GM21381 (cell line): ENCODE data around the gene DVL2.

Experiments used
- ATAC-seq: cut with Tn5 transposase; IDR thresholded peaks from one replicate; pipeline ENCODE4 v1.9.1; 2021; ENCODE audit warnings: mild to moderate bottlenecking, moderate library complexity; ENCODE audit not compliant: unreplicated experiment

DVL2 gene

DNA sequence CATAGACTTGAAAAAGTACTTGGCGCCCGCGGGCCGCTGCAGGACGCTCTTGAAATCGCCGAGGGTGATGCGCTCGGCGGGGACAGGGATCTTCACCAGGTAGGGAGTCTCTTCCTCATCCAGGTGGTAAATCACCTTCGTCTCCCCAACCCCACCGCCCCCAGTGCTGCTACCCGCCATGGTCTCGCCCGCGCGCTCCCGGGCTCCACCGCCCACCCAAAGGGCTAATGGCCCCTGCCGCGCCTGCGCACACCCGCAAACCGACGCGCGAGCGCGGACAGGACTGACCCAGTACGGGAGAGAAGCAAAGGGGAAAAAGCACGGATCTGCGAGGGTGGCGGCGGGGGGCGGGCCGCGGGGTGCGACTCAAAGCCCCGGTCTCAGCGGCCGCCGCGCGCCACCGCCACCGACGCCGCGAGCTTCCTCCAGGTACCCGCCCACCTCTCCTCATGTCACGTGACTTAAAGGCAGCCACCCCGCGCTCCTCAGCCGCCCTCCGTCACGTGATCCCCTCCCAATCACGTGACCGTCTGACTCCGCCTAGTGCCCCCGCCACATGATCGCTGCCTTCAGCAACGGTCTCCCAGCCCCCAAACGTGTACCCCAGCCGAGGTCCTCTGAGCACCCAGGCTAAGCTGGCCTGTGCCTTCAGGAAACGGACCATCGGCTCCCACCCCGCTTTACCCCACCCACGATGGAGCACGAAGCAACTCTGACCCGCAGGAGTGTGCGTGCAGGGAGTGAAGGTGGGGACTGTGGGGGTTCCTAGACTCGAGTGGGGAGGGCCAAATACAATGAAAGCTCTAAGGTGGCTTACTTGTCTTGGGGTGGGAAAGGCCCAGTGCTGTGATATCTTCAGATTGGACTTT, at the start of gene DVL2:
DVL2 (minus strand) TSS at position 435 of the 869 bp plus-strand sequence; CDS start at position 180, 255 bp downstream.
- ATAC-seq: peak; percentile 63

DNA sequence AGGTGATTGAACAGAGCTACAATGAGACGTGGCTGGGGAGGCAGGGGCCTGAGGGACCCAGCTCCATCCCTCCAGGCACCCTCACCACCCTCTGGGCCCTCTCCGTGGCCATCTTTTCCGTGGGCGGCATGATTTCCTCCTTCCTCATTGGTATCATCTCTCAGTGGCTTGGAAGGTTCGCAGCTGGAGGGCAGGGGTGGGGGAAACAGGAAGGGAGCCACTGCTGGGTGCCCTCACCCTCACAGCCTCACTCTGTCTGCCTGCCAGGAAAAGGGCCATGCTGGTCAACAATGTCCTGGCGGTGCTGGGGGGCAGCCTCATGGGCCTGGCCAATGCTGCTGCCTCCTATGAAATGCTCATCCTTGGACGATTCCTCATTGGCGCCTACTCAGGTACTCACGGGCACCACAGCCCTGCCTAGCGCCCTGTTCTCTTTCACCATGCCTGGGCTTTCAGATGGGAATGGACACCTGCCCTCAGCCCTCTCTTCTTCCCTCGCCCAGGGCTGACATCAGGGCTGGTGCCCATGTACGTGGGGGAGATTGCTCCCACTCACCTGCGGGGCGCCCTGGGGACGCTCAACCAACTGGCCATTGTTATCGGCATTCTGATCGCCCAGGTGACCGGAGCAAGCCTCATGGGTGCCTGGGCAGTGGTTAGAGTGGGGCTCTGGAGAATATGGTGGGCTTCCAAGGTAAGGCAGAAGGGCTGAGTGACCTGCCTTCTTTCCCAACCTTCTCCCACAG, 49.3 kb upstream of the DVL2 start:
- no peak for ATAC-seq

DNA sequence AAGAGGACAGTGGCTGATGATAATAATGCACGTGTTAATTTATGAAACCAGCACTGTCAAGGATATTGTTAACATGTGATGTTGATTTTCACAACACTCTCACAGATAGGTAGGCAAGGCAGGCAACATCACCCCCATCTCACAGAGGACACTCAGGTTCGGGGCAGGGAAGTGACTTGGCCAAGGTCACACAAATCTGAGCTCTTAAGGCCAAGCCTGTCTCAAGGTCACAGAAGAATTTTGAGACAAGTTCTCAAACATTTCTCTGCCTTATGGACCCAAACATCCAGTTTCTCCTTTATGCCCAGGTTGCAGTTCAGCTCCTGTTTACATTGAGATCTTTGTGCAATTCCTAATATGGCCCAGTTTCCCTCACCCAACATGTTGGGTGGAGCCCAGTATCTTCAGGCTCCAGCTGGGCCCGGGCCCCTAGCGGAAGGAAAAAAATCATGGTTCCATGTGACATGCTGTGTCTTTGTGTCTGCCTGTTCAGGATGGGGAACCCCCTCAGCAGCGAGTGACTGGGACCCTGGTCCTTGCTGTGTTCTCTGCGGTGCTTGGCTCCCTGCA, 48.5 kb upstream of the DVL2 start:
- no peak for ATAC-seq

DNA sequence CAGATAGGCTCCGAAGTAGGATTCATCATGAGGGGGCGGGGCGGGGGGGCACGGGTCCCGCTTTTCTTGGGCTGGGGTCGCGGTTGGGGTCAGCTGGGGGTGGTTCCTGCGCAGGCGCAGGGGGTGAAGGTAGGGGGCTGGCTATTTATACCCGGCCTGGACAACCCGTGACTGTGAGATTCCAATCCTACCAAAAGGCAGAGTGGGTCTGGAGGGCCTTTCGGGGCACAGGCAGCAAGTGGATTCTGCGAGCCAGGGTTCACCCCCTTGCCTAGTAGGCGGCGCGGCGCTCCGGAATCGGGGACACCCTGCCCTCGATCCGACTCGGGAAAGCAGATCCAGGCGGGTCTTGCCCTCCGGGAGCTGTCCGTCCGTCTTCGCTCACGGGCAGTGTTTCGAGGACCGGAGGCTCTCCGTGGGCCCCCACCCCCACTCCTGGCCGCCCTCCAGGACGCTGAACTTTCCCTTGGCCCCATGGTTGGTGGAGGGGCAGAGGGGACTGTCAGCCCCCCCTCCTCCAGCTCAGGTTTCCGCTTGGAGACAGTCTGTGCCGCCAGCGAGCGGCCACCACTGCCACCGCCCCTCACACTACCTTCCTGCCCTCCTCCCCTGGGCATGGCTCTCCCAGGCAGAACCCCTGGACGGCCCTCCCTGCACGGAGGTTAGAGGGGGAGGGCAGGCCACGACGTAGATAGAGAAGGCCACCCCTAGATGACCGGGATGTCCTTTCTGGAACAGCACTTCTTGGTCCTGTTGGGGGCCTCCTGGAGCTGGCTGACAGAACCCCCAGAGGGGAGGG, 47.8 kb upstream of the DVL2 start:
- ATAC-seq: no peak

DNA sequence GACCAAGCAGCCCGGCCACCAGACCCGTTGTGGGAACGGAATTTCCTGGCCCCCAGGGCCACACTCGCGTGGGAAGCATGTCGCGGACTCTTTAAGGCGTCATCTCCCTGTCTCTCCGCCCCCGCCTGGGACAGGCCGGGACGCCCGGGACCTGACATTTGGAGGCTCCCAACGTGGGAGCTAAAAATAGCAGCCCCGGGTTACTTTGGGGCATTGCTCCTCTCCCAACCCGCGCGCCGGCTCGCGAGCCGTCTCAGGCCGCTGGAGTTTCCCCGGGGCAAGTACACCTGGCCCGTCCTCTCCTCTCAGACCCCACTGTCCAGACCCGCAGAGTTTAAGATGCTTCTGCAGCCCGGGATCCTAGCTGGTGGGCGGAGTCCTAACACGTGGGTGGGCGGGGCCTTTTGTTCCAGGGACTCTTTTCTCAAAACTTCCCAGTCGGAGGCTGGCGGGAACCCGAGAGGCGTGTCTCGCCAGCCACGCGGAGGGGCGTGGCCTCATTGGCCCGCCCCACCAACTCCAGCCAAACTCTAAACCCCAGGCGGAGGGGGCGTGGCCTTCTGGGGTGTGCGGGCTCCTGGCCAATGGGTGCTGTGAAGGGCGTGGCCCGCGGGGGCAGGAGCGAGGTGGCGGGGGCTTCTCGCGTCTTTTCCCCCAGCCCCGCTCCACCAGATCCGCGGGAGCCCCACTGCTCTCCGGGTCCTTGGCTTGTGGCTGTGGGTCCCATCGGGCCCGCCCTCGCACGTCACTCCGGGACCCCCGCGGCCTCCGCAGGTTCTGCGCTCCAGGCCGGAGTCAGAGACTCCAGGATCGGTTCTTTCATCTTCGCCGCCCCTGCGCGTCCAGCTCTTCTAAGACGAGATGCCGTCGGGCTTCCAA, 47.0 kb upstream of the DVL2 start, which contains the start of gene SLC2A4:
SLC2A4 (plus strand) TSS at position 645 of the 879 bp plus-strand sequence; CDS start at position 862, 217 bp downstream.
- peak; percentile 63 for ATAC-seq

DNA sequence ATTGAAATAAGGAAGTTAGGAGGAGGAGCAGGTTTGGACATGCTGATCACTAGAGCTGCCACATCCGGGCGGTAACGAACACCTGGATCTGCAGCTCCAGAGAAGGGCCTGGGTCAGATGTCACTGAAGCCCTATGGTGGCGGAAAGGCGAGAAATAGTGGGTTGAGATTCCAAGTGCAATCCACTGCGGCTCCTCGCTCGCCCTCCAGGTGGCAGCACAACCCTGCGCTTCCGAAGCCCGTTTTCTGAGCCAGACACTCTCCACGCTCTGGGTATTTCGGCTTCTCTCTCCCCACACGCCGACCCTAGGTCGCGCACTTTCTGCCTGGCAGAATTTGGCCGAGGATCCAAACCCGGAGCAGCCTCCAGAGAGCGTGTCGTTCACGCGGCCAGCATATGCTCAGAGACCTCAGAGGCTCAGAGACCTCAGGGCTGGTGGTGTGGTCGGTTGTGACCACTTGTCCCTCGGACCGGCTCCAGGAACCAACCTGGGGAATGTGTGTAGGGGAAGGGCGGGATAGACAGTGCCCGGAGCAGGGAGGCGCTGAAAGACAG, 46.3 kb upstream of the DVL2 start:
- ATAC-seq: peak; percentile 40

DNA sequence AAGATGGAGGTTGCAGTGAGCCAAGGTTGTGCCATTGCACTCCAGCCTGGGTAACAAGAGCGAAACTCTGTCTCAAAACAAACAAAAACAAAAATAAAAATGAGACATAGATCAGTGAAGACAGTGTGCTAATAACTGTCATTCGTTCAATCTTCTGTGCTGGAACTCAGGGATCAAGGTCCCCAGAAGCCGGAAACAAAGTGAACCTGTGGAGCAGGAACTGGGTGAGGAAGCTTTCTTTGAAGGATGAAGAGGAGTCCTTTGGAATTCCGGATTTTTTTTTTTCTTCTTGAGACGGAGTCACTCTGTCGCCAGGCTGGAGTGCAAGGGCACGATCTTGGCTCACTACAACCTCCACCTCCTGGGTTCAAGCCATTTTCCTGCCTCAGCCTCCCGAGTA, 45.1 kb upstream of the DVL2 start:
- no peak for ATAC-seq

DNA sequence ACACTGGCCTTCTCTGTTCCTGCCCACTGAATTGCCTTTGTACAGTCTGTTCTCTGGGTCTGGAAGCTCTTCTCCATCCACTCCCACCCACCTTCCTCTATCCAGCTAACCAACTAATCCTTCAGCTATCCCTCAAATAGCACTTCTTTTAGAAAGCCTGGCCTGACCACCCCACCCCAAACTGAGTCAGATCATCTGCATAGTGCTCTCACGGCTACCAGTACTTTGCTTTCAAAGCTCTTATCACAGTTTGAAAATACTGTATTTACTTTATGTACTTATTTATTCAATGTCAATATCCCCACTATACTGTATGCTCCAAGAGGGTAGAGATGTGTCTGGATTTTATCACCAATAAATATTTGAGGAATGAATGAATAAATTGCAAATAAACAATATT, 32.5 kb upstream of the DVL2 start:
- ATAC-seq: no peak

DNA sequence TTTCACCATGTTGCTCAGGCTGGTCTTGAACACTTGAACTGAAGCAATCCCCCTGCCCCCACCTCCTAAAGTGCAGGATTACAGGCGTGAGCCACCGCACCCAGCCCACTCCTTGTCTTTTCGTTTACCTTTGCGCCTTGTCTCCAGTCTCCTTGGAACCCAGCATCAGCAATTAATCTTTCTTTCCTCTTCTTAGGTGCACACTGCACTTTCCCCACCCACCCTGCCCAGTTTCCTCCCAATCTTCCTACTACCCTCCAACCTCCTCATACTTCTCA, 29.4 kb upstream of the DVL2 start:
- ATAC-seq: no peak

DNA sequence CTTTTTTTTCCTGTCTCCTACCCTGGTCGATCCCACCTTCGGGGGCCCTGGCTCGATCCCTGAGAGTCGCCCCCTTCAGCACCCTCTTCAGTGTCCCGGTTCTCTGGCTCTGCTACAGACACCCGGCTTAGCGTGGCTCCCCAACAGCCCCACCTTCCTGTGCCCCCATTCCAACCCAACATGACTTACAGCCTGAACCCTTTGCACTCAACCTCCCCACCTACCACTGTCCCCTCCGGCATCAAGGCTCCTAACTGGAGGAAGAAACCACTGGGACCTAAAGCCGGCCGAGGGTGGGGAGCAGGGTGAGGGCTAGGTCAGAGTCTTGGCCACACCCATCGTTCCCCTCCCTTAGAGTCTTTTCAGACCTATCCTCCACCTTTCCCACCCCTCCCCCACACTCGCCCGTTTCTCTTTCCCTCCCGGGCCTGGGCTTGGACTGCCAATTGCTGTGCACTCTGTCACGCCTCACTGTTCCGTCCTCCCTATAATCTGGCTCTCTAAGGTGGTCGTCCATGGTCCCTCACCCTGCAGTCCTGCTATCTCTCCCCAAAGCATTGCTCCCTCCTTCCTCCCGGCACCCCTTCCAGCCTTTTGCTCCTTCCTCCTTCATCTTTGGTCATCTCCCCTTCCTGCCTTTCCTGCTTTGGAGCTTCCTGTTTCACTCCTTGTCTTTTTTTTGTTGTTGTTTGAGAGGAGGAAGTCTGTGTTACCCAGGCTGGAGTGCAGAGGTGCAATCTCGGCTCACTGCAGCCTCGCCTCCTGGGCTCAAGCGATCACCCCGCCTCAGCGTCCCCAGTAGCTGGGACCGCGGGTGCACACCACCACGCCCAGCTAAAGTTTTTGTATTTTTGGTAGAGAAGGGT, 28.9 kb upstream of the DVL2 start:
- no peak for ATAC-seq

DNA sequence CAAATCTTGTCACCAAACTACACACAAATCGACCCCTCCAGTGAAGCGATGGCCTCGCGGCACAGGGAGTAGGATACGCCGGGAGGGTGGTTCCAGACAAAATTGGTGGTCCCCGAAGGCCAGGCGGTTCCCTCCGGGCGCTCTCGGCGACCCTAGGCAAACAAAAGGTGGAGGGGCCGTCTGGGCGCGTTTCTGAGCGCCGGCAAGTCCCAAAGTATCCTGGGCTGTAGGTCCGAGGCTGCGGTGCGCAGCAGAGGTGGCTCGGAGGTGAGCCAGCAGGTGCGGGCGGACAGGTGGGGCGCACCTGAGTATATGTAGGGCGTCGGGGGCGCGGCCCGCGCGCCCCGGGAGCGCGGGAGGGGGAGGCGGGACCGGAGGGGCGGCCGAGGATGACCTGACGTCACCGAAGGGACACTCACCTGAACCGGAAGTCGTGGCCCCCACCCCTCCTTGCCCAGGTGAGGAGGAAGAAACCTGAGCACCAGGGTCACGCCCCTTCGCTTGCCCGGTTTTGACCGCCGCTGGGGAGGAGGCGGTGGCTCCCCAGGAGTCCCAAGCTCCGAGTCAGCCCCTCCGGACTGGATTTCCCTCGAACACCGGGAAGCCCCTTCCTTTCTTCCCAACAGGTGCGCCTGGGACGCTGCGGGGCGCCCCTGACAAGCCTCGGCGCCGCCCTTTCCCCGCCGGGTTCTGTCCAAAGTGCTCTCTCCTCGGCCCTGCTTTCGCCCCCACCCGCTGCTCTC, 28.0 kb upstream of the DVL2 start, which contains the start of gene CLDN7:
CLDN7 (minus strand) TSS at position 287 of the 743 bp plus-strand sequence. CDS start 435 bp downstream, outside the sequence.
- ATAC-seq: no peak

DNA sequence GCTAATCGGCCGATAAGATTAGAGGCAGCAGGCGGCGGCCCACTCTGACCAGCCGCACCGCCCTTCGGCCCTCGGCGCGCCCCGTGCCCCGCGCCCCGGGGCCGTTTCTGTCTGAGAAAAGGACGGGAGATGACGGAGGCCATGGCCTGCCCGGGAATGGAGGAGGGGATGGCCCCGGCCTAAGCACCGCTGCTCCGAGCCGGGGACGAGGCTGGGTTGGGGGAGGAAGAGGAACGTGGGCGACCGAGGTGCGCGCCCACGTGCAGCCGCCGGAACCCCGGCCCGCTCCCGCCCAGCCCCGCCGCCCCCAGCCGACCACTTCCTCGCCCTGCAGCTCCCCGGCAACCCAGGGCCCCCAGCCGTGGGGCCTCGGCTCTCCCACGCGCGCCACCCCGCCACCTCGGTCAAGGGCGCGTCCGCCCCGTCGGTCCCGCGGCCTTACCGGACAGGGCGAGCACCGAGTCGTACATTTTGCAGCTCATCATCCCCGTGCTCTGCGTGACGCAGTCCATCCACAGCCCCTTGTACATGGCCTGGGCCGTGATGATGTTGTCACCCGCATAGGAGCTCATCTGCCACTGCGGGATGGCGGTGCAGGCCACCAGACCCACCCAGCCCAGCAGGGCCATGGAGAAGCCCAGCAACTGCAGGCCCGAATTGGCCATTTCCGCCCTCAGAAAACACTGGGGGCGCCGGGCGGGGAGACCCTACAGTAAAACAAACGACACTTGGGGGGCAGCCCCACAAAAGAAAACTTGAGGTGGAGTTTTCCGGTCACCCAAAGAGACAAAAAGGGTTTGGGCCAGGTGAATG, 27.3 kb upstream of the DVL2 start:
- no peak for ATAC-seq

DNA sequence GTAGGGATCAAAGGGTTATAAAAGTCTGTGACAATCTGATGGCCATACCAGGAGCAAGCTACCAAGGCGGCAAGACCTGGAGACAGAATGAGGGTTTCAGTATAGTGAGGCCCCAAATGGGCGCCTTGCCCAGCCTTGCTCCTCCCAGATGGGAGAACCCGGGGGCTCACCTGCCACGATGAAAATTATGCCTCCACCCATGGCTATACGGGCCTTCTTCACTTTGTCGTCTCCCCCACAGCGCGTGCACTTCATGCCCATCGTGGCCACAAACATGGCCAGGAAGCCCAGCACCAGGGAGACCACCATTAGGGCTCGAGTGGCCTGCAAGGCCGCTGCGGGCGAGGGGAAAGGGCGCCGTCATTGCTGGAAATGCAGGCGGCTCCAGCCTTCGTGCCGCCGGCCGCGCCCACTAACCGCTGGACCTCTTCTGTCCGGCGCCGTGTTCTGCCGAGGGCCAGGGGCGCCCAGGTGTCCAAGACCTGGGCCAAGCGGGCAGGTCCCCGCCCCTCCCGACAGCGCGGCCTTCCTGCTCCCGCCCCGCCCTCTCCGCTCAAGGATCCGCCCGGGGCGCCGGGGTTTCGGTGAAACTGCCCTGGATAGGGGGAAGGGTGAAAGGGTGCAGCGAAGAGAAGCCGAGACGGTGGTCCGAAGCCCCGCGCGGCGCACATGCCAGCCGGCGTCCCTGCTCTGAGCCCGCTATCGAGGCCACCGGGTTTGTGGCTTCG, 26.5 kb upstream of the DVL2 start:
- no peak for ATAC-seq

DNA sequence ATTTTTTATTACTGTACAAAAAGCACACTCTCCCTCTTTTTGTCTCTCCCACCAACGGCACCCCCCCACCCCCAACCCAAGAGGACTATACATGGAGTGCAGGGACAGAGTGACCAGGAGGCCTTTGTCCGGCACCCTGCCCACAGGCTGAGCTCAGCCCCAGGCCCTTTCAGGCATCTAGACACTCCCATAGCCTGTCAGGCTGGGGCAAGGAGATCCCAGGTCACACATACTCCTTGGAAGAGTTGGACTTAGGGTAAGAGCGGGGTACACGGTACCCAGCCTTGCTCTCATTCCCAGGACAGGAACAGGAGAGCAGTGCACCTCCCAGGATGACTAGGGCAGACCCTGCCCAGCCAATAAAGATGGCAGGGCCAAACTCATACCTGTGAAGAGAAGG, 25.8 kb upstream of the DVL2 start:
- ATAC-seq: no peak

DNA sequence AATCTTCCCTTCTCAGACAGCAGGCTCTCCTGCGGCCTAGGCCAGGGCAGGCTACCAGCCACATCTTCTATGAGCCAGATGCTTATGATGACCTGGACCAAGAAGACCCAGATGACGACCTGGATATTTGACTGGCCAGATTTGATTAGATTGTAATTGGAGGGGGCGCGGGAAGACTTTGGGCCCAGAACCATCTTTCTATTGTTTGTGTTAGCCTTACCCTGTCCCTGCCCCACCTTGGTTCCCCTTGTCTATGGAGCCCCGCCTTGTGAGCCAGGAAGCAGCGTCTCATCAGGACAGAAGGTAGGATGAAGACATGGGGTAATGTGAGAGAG, 25.2 kb upstream of the DVL2 start:
- no peak for ATAC-seq

DNA sequence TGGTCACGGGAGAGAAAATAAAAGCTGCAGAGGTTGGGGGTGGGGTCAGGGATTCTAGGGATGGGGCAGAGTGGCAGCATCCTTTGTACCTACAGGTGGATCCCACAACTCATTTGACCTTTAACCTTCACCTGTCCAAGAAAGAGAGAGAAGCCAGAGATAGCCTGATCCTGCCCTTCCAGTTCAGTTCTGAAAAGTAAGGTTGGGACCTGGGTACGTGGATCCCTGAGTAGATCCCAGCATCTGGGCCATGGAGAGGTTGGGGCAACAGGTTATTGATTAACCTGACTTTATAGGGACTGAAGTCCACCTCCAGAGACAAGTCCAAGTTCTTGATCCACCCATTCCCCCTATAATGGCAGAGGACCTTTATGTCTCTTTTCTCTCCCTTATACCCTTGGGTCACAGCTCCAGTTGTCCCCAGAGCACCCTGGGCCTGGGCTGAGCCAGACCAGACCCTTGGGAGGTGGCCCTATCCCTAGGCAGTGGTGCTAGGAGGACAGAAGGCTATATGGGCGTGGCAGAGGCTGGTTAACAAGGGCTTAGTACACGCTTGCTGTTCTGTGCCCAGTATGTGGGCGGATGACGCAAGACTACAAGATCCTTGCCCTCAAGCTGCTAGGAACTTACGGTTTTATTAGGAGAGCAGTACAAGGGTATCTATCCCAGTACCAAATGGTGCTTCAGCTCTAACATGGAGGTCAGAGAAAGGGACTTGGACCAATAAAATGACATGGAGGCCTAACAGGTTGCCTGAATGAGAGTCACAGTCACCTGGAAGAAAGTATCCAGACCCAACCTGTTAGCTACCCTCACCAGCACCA, 24.6 kb upstream of the DVL2 start:
- no peak for ATAC-seq
